Right kidney (tissue), 1 donor: Measurements from ENCODE around the gene TRMT1L.

Experiments
- DNase-seq: peaks from one replicate; pipeline ENCODE4 v3.0.0-alpha.2; 2016

The TRMT1L gene

GRCh38 chr1:185137896-185138545 is 18.7 kb downstream of the TRMT1L start:
- no peak for DNase-seq

DNA sequence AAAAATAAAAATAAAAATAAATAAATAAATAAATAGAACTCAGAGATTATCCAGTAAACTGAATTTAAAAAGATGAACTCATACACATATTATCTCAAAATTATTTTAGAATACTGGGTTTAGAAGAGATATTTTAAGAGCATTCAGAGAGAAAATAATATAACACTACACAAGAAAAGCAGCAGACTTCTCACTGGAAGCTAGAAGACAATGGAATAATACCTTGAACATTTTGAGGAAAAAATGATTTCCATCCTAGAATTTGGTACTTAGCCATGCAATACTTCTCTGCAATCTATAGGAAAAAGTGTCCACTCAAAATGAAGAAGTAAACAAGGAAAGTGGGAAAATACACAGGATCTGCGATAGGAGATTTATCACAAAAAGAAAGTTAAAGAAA is 24.2 kb downstream of the TRMT1L start:
- no peak for DNase-seq

GRCh38 chr1:185129708-185130107 is 27.0 kb downstream of the TRMT1L start:
- no peak for DNase-seq

DNA sequence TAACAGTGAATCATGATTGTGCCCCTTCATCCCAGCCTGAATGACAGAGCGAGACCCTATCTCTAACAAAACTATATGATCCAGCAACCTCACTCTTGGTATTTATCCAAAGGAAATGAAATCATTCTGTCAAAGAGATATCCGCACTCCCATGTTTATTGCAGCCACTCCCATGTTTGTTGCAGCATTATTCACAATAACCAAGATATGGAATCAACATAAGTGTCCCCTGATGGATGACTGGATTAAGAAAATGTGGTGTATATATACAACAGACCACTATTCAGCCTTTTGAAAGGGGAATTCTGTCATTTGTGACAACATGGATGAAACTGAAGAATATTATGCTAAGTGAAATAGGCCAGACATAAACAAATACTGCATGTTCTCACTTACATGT is 44.4 kb downstream of the TRMT1L start:
- no peak for DNase-seq

- DNase-seq, result no peak
These were observed 44.9 kb downstream of the TRMT1L start for GRCh38 chr1:185111873-185112272.

- DNase-seq, result no peak
These were observed 46.6 kb downstream of the TRMT1L start for GRCh38 chr1:185110145-185110544.

- no peak for DNase-seq
These were observed 48.4 kb downstream of the TRMT1L start for GRCh38 chr1:185108321-185108720.

GRCh38 chr1:185105121-185105520 is 51.6 kb downstream of the TRMT1L start:
- no peak for DNase-seq

- no peak for DNase-seq
These were observed 52.7 kb downstream of the TRMT1L start for GRCh38 chr1:185104083-185104482.

DNA sequence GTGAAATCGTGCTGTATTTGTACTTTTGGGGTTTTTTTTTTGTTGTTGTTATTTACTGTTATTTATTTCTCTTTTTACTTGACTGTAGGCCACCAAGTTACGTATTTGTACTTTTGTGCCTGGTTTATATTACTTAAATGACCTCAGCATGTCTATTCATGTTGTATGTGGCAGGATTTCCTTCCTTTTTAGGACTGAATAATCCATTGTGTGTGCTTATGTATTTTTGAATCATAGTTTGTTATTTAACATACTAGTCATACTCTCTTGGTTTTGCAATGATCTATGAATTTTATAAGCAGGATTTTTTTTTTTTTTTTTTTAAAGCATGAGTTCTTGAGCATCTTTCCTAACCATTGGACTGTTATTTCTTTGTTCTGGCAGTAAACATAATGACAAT is 60.2 kb downstream of the TRMT1L start:
- DNase-seq, result no peak

- no peak for DNase-seq
These were observed 62.0 kb downstream of the TRMT1L start for GRCh38 chr1:185094761-185095160.

- DNase-seq, result no peak
These were observed 65.3 kb downstream of the TRMT1L start for GRCh38 chr1:185091480-185091879.

DNA sequence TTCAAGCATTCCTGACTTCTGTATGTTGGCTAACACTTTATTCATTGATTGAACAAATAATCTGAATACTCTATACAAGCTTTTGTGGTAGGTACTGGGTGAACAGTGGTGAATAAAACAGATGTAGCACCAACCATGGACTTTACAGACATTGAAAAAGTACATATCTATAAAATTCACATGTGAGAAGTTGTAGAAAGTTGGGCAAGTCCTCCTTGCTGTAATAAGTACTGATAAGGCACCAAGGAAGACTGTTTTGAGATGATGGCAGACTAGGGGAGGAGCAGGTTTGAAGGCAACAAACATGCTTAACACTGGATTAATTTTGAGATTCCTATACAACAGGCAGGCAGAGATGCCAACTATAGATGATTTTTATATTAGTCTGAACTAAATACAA is 69.0 kb downstream of the TRMT1L start:
- DNase-seq, result no peak

- DNase-seq, result no peak
These were observed 69.7 kb downstream of the TRMT1L start for GRCh38 chr1:185087101-185087500.

DNA sequence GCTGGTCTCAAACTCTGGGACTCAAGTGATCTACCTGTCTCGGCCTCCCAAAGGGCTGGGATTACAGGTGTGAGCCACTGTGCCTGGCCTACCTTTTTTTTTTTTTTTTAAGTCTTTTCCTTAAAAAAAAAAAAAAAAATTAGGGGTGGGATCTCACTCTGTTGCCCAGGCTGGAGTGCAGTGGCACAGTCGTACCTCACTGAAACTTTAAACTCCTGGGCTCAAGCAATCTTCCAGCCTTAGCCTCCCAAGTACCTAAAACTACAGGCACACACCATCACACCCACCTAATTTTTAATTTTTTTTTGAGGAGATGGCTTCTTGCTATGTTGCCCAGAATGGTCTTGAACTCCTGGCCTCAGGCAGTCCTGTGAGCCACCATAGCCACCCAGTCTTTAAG is 72.9 kb downstream of the TRMT1L start:
- DNase-seq, result no peak

GRCh38 chr1:185080422-185080821 is 76.3 kb downstream of the TRMT1L start:
- no peak for DNase-seq

- no peak for DNase-seq
These were observed 79.4 kb downstream of the TRMT1L start for GRCh38 chr1:185077374-185077773.

- DNase-seq, result no peak
These were observed 81.3 kb downstream of the TRMT1L start for GRCh38 chr1:185075476-185075875.

GRCh38 chr1:185074307-185074706 is 82.4 kb downstream of the TRMT1L start:
- no peak for DNase-seq

GRCh38 chr1:185073725-185074124 is 83.0 kb downstream of the TRMT1L start:
- DNase-seq, result no peak

- no peak for DNase-seq
These were observed 86.7 kb downstream of the TRMT1L start for GRCh38 chr1:185070051-185070450.

- DNase-seq, result no peak
These were observed 87.5 kb downstream of the TRMT1L start for GRCh38 chr1:185069202-185069772.

DNA sequence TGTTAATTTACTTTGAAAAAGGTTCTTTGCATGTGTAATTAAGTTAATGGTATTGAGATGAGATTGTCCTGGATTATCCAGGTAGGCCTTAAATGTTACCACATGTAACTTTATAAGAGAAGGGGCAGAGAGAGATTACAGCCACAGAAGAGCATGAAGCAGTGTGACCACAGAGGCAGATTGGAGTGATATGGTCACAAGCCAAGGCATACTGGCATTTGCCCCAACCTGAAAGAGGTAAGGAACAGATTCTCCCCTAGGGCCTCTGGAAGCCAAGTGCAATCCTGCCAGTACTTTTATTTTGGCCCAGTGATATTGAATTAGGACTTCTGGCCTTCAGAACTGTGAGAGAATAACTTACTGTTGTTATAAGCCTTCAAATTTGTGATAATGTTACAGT is 88.4 kb downstream of the TRMT1L start:
- DNase-seq, result no peak
